CD4-positive, alpha-beta T cell treated with Interleukin-4 for 4 hours (primary cell): ENCODE data around the gene LRRC4C.
"Not testable (repeated sequence)": the region's sequence is repeated elsewhere in the genome, so short reads cannot be mapped to it uniquely, and the experiment has no call there.

Experiments
- DNase-seq: peaks from one replicate; pipeline ENCODE4 v3.0.0-alpha.2; 2020

Gene LRRC4C

DNA sequence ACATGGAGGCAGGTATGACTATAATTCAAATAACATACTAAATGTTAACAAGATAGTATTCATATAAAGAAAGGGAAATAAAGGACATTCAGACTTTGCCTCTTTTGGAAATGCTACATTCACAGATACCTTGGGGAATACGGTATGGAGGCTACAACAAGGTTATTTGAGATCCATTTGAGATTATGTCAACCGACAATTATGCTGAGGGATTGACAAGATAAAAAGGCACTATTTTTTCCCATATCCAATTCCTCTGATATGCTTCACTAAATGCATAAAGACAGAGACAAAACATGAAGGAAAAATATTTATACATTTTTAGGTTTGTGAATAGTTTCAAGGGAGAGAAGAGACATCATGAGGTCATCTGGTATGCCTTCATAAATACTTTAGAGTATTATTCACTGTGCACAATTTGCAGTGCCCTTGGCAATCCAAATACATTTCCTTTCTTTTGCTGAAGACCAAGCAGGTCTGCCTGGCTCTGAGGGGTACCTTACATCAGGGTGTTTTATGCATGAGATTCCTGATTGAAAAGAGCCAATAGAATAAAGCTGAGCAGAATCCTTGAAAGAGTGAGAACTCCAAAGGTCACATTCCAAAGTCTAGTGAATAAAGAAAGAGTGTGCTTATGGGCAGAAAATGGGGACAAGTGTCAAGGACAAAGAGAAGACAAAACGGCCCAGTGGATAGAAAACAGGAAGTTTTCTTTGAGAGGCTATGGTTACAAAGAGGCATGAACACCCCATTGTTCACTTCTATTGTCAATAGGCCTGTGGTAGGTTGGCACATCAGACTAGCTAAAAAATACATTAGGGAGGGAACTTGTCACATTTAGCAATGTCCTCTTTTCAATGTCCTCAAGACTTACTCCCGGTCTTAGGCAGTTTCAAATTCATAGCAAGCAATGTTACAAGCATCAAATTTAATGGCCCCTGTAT, 455.8 kb downstream of the LRRC4C start:
- no peak for DNase-seq

DNA sequence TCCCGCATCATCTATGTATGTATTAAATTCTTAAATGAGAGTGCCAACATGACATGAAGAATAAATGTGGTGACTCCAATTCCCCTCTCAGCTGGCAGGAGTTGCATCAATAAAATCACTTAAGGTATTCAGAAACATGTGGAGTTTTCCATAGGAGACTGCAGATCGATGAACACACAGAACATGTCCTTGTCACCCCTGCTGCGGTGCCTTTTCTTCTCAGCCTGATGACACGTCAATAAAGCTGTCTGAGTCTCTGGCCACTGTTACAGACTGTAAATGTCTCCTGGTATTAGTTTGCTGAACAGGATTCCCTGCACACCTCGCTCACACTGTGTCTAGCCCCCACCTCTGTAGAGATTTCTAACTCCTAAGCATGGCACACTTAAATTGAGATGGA, 460.5 kb downstream of the LRRC4C start:
- no peak for DNase-seq

DNA sequence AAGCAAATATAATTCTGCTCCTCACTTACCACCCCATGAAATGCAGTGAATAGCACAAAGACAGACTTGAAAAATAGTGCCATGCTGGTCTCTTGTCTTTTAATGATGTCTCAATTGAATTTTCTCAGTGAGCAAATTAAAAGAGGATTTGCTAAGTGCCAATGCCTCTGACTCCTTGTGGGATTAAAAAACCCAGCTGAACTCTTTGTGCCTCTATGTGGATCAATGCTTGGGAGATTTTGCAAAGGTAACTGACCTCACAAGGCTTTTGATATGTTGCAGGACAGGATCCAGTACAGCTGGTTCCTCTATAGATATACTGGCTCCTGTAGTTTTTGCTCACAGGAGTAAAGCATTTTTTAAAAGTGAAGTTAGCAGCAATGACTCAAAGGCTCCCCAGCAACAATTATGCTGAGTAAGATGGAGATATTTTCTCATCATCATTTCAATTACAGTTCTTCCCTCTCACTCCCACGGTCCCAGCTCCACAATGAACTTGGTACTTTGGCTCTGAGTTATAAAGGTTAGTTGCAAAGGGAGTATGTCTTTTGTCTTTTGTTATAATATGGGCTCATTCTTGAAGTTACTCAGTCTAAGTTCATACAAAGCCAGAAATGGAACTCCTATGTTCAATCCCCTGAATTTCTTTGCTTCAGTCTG, 471.5 kb downstream of the LRRC4C start:
- DNase-seq = no peak

DNA sequence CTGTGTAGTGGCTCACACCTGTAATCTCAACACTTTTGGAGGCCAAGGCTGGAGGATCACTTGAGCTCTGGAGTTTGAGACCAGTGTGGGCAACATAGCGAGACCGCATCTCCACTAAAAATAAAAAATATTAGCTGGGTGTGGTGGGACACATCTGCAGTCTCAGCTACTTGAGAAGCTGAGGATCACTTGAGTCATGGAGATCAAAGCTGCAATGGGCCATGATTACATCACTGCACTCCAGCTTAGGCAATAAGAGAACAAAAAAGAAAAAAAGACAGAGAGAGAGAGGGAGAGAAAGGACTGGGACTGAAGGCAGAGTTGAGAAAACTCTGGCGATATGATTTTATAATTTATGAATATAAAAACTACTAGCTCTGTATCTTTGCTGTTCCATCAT, 473.1 kb downstream of the LRRC4C start:
- no peak for DNase-seq

DNA sequence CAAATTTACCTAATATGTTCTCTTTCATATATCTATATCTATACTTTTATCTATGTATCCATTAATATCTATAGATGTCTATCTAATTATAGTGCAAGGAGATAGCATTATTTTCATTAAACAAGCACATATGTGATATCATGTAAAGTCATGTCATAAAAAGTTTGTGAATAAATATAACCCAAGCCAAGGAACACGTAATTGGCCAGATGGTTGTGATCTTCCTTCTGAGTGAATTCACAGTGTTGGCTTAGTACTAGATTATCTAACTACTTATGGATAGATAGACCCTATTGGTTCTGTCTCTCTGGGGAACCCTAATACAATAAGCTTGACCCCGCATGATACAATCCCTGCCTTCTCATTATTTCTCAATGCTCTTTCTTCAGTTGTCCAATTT, 484.4 kb downstream of the LRRC4C start:
- no peak for DNase-seq

DNA sequence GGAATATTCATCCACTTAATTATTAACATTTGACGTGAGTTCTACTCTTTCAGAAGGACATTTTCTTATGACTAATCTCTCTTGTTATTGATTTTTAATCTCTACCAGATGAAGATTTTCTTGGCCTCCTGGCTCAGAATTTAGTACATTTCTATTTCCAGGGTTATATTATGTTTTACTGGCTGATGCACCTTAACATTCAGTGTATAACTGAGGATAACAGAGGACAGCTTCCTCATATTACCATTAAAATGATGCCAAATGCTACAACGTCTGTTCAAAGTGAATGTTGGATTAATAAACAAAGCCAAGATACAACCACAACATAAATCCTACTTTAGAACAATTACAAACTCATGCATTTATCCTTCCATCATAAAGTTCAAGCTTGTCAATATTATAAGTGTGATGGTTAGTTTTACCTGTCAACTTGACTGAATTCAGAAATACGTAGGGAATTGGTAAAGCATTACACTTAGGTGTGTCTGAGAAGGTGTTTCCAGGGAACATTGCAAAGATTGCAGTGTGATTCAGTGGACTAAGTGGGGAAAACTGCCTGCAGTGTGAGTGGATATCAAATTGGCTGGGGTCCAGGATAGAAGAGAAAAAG, 485.2 kb downstream of the LRRC4C start:
- no peak for DNase-seq

DNA sequence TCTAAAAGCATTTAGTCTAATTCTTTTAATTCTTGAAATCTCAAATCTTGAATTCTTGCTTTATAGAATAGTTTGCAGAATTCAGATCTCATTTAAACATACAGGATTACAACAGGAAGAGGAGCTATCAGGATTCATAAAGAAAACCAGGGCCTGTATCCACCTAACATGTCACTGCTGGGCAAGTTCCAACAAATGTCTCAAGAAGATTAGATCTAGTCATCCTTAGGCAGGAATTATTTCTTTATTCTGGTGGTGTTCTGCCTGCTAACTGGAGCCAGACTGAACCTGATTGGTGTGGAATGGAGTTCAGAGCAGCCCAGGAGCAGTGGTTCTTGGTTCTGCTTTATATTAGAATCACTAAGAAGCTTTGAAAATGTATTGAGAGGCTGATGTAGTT, 500.7 kb downstream of the LRRC4C start:
- no peak for DNase-seq

DNA sequence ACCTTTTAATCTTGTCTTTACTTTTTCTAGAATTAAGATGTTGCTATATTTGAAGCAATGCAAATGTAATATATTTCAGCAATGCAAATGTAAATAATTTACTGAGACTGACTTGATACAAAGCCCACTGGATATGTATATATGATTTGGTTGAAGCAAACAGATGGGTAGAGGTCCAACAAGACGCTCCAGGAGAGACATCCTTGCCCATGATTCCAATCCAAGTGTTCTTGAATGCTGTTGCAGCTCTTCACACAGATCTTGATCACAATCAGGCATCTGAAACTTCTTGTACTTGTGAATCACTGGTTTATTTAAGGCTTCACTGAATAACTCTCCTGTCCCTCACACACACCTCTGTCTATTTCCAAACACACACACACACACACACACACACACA, 507.0 kb downstream of the LRRC4C start:
- no peak for DNase-seq

DNA sequence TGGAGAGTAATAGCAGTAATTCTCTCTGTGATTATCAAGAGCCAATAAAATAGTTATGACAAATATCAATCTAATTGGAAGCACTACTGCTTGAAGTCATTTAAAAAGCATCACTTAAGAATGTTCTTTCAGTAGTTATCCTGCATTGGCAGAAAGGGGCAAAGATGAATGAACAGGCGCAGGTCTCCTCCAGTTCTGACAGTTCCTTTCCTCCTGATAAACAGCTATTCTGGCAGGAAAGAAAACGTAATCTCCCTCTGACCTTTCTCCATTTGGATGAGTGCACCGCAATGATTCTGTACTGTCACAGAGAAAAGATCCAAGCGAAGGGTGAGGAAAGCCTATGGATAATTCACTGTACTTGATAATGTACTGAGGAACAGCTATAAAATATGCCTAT, 521.5 kb downstream of the LRRC4C start:
- no peak for DNase-seq

DNA sequence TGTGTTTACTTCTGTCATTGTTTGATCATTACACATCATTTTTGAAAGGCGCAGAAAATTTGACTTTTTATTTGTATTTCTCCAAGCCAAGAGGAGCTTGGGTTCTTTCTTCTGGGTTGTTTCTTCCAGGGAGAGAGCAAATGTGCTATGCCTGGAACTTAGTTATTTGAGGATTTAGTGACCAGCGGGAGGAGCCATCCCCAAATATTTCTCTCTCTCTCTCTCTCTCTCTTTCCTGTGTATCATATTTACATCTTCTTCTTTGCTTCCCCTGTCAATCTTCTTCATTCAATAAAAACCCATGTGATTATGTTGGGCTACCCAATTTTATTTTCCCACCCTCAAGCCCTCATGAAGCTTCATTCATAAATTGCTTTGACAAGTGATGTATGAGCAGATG, 534.5 kb downstream of the LRRC4C start:
- DNase-seq = no peak

DNA sequence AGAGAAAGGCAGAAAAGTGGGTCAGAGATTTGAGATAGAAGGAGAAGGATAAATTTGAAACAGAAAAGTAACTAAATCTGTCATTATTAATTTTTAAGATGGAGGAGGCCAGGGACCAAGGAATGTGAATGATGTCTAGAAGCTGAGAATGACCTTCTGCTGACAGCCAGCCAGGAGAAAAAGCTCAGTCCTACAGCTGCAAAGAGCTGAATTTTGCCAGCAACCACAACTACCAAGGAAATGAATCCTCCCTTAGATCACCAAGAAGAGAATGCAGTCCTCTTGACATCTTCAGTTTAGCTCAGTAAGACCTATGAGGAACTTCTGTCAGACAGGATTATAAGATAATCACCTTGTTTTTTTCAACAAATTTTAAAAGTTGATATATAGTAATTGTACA, 538.2 kb downstream of the LRRC4C start:
- DNase-seq = no peak

DNA sequence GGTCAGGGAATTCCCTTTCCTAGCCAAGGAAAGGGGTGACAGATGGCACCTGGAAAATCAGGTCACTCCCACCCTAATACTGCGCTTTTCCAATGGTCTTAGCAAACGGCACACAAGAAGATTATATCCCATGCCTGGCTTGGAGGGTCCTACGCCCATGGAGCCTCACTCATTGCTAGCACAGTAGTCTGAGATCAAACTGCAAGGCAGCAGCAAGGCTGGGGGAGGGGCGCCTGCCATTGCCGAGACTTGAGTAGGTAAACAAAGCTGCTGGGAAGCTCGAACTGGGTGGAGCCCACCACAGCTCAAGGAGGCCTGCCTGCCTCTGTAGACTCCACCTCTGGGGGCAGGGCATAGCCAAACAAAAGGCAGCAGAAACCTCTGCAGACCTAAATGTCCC, 548.7 kb downstream of the LRRC4C start:
- not testable (repeated sequence) for DNase-seq

DNA sequence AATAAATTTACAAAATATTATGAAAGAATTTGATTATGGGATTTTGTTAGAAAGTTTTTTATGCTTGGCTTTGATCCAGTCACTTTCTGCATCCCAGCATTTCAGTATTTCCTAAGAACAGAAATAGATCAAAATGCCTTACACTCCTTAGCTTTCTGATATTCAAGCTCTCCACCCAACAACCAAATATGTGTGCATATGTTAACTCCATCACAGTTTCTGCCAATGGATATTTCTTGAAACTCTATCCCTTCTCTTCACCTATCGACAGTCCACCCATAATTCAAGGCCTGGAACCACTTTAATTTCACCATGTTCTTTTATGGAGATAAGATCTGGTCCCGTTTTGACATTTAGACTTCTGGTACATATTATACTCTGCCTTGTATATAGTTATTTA, 565.0 kb downstream of the LRRC4C start:
- DNase-seq = no peak

DNA sequence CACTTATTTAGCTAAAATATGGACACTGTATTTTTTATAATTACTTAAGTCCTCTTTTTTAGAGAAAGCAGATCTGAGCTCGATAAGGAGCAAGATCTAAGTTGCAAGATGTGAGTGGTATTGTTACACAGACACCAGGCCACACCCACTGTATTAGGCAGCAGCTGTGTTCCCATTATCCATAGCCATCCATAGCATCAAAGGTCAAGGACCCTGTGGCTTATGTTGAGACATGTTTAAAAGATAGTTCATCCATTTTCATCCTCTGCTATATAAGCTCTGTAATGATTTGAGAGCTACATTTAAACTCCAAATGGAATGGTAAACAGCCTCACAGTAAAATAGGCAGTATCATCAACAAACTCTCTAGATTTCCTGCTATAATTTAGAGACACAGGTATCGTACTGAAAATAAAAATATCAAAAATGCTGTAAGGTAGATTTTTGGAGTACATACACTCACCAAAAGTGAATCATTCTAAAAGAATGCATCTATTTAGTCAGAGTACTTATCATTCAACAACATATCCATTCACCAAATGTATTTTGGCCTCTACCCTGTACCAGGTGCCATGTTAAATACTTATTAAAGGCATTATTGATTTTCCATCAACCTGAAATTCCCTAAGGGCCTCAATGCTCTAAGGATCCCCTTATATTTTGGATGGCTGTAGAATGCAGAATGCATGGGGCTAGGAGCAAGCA, 574.0 kb downstream of the LRRC4C start:
- DNase-seq = no peak

DNA sequence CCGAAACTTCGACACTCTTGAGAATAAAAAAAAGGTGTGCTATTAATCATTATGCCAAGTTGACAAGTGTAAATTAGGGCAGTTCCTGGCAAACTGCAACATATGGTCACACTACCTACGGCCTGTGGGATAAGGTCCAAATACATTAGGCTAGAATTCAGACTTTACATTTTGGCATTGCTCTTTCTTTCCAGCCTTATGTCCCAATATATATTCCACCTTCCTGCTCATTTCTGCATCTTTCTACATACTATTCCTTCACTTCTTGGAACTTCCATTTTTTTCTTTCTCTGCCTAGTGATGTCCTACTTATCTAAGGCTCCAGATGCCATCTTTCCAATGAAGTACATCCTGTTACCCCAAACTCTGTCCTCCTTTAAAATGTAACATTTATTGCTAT, 577.2 kb downstream of the LRRC4C start:
- DNase-seq = no peak

DNA sequence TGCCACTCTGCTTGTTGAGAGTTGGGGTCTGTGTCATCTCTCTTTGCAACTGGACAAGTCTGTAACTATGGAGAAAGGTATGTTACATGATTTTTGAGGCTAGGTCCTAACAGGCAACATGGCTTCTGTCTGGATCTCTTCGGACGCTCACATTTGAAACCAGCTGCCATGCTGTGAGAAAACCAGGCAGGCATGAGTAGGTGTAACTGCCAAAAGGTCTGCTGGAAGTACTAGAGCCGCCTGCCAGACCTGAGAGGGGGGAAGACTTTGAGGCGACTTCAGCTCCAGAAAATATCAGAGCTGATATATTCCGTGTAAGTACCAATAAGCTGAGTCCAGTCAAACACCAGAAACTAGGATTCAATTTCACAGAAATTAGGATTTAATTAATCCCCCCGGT, 579.5 kb downstream of the LRRC4C start:
- DNase-seq = no peak

DNA sequence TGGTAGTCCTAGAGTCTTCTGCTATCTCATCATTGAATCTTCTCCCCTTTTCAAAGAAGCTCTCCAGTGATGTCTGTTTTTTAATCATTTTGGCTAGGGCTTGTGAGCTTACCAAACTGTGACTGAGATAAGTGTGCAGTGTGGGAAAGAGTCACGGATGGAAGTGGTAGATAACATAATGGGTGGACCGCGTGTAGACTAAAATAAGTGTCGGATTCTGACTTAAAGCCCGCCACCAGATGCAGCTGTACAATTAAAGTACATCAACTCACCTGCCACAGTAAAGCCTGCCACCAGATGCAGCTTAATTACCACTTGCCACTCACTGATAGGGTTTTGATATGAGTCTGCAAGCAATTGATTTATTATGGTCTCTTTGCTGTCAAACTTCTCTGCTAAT, 581.5 kb downstream of the LRRC4C start:
- no peak for DNase-seq

DNA sequence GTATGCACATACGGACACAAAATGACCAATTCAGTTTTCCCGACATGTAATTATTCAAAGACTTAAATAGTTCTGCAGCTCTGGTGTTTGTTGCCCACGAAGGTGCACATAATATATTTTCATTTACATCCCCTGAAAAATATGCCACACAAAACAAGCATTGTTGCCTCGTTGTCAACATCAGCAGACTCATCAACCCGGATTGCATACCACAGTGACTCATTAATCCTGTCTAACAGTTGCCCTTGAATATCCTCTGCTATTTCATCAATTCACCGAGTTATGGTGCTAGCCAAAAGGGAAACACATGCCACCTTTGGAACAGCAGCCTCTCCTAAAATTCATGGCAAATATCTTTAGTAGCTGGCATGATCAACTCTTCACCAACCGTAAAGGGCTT, 582.2 kb downstream of the LRRC4C start:
- no peak for DNase-seq

DNA sequence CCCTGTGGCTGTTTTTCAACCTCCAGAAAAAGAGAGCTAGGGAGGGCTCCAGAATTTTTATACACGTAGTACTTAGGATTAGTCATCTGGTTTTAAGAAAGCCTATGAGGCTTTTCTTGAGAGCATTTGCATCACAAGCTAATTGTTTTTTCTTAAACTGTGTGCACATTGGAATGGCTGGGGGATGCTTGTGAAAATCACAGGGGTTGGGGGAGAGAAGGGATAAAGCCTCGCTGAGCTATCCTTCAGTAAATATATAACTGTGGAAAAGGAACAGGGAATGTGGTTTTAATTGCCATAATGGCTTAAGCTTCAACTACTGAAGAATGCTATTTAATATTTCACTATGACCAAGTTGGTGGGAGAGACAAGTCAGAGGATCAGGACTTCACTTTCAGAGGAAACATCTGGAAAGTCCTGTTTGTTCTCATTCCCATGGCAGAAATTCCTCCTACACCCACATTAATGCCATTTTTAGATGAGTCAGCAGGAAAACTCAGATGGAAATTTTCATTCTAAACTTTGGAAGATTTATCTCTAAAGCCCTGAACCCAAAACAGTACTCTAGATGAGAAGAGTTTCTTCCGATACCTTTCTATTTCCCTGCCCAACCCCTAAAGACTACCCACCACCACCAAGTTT, 591.3 kb downstream of the LRRC4C start:
- no peak for DNase-seq

DNA sequence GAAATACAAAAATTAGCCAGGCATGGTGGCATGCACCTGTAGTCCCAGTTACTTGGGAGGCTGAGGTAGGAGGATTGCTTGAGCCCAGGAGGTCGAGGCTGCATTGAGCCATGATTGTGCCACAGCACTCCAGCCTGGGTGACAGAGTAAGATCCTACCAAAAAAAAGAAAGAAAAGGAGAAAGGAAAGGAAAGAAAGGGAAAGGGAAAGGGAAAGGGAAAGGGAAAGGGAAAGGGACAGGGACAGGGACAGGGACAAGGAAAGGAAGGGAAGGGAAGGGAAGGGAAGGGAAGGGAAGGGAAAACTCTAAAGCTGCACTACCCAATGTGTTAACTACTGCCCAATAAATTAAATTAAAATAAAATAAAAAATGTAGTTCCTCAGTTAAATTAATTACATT, 601.7 kb downstream of the LRRC4C start:
- not testable (repeated sequence) for DNase-seq

DNA sequence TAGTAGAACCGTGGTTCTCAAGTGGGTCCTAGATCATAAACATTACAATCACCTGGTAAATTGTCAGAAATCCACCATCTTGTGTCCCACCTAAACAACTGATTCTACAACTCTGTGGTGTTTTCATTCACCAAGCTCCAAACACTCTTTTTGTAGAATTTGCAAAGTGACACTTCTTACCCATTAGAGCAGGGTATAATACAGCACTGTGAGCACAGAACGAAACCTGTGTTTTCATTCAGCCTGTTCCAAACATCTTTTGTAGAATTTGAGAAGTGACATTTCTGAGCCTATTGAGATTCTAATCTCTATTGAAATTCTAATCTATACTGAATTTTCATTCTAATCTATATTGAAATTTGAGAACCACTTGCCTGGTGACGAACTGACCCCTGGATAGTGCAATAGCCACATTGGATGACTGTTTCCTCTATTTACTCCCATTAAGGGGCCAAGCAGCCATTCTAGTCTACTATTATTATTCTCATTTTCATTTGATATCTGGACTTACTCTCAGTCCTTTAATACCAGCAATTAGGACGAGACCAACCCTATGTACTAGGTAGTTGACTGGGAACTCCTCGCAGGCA, 616.6 kb downstream of the LRRC4C start:
- no peak for DNase-seq

DNA sequence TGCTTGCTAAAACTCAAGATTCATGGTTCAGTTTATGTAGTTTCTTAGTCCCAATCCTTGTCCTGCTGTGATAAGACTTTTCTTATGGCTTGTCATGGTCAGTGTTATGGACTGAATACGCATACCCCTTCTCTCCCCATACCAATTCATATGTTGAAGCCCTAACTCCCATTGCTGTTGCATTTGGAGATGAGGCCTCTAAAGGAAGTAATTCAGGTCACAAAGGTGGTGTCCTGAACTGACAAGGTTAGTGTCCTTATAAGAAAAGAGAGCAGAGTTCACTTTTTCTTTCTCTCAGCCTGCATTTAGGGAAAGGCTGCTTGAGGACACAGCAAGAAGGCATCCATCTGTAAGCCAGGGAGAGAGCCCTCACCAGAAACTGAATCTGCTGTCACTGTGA, 618.2 kb downstream of the LRRC4C start:
- no peak for DNase-seq
